GM23248 (cell line): ENCODE results near the gene APLF.

Experiments used
- EZH2 ChIP-seq: fragments of 200-600 bp; sonication (generic); IDR thresholded peaks from 2 replicates; pipeline ENCODE4 v1.6.1; 2018; ENCODE audit warnings: antibody characterized with exemption, mild to moderate bottlenecking; ENCODE audit not compliant: insufficient read depth, poor library complexity, severe bottlenecking
- EZH2phosphoT487 ChIP-seq: fragments of 200-600 bp; sonication (generic); IDR thresholded peaks from 2 replicates; pipeline ENCODE4 v1.6.1; 2018; ENCODE audit warnings: antibody characterized with exemption, moderate library complexity, mild to moderate bottlenecking, low read depth; ENCODE audit not compliant: insufficient read depth

GRCh38 chr2:68465081-68465916 is 2.1 kb upstream of the APLF start:
- TF ChIP-seq EZH2phosphoT487 (no peak), EZH2 (no peak)
